T-helper 17 cell (primary cell): ENCODE results near the gene ZNF341. TPM values are rescaled to one million over a fixed set of nuclear protein-coding genes. Genes with fewer than 3 reads are reported as not detected.

ENCODE experiments used
- ATAC-seq: fragments of 150-1000 bp; cut with Tn5 transposase; 2 replicates; pipeline ENCODE4 v1.10.0; 2021; ENCODE audit warnings: mild to moderate bottlenecking, moderate library complexity
- DNase-seq, 3 donors: peaks; one replicate each; pipeline versions ENCODE4 v3.0.0 to v3.0.0-alpha.2; 2020 to 2021
- H3K9me3 ChIP-seq: one replicate; pipeline ENCODE4 v1.7.0; 2013; ENCODE audit warnings: low read length, mild to moderate bottlenecking; ENCODE audit not compliant: control insufficient read depth, poor library complexity, severe bottlenecking
- H3K27ac Mint-ChIP-seq: one replicate; pipeline ENCODE4 v1.8.0; 2022; ENCODE audit warnings: mild to moderate bottlenecking, moderate library complexity, mixed read lengths
- H3K27me3 Mint-ChIP-seq: one replicate; pipeline ENCODE4 v1.8.0; 2022; ENCODE audit warnings: mixed read lengths
- H3K36me3 Mint-ChIP-seq: one replicate; pipeline ENCODE4 v1.8.0; 2022; ENCODE audit warnings: low read depth, mixed read lengths
- H3K4me1 Mint-ChIP-seq: one replicate; pipeline ENCODE4 v1.8.0; 2022; ENCODE audit warnings: mild to moderate bottlenecking, mixed read lengths
- H3K4me3 Mint-ChIP-seq: one replicate; pipeline ENCODE4 v1.8.0; 2022; ENCODE audit warnings: mild to moderate bottlenecking, moderate library complexity, mixed read lengths
- total RNA-seq, 4 donors: library from RNA in 2 of 4; stranded (reverse) in 2 of 4; gene quantifications; one replicate each; pipeline ENCODE4 v1.2.3 and lab custom pipeline; 2022 to 2026

ZNF341 gene
- total RNA-seq, result 1 to 10 TPM; 4.0 to 4.2 TPM
- 6.2 to 7.5 reads per million in 2 donors for total RNA-seq (lab: John Stamatoyannopoulos, UW)

DNA sequence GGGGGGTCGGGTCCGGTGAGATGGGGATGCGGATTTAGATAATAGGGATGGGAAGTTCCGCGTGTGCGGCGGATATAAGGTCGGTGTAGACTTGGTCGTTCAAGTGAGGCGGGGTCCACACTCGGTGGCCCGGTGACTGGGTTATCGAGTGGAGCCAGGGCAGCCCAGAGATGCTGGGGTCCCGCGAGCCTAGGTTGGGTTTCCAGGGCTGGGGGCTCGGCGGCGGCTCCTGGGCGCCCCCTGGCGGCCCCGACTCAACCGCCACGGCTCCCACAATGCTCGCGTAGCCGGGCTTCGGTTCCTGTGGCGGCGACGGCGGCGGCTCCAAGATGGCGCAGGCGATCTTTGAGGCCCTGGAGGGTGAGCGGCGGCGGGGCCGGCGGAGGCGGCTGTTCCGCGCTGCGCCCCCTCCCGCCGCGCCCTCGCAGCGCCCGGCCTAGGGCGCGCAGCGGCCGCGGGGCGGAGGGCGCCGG is at the start of gene ZNF341:
Gene ZNF341 (plus strand): TSS at position 304 of the 473 bp plus-strand sequence. CDS start 26 bp downstream, at position 330.
- no peaks in the 10 kb centered on the region for H3K36me3 Mint-ChIP-seq
- ATAC-seq (peak; percentile 87), DNase-seq (peak; percentile 84 to 89 (median 85))
- H3K9me3 ChIP-seq, result no peaks in the 10 kb centered on the region
- peaks cover 17% of the 10 kb centered on the region for H3K4me1 Mint-ChIP-seq
- H3K4me3 Mint-ChIP-seq, result peak within 1 kb of the TSS; percentile 88
- H3K27ac Mint-ChIP-seq, result peak within 1 kb of the TSS; percentile 72
- no peaks in the 10 kb centered on the region for H3K27me3 Mint-ChIP-seq

DNA sequence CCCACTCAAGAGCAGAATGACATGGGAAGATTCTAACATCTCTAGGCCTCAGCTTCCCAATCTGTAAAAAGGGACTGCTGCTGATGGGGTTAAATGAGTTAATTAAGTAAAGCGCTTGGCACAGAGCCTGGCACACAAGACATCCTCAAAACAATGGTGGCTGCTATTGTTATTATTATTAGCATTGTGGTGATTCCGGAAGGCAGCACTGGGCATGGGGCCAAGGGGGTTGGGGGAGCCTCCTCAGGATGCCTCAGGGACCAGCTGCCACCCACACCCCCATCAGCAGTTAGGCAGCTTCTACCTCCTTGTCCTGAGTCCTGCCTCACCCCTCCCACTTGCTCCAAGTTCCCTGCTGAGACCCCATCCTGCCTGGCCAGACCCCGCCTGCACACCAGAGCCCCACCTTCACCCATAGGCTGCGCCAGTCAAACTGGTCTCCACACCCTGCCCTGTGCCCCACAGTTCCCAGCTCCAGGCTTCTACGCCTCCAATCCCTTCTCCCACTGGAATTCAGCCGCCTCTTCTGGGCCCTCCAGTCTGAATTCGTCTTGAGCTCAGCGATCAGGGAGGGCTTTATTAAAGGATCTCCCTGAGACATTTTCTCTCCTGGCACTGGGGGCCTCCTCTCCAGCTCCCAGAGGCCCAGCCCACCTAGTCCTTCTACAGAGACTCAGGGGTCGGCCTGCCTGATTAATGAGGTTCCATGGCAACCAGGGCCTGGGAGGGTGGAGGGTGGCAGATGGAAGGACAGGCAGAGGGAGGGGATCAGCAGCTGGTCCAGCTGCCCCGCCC is 47.1 kb upstream of the ZNF341 start:
- H3K27ac Mint-ChIP-seq, result no peak overlapping the region
- ATAC-seq (no peak), DNase-seq (no peak)
- H3K9me3 ChIP-seq, result no peaks in the 10 kb centered on the region
- no peaks in the 10 kb centered on the region for H3K36me3 Mint-ChIP-seq
- peak overlapping the region; percentile 67 for H3K4me3 Mint-ChIP-seq
- H3K27me3 Mint-ChIP-seq, result no peaks in the 10 kb centered on the region
- H3K4me1 Mint-ChIP-seq, result peaks cover 29% of the 10 kb centered on the region

DNA sequence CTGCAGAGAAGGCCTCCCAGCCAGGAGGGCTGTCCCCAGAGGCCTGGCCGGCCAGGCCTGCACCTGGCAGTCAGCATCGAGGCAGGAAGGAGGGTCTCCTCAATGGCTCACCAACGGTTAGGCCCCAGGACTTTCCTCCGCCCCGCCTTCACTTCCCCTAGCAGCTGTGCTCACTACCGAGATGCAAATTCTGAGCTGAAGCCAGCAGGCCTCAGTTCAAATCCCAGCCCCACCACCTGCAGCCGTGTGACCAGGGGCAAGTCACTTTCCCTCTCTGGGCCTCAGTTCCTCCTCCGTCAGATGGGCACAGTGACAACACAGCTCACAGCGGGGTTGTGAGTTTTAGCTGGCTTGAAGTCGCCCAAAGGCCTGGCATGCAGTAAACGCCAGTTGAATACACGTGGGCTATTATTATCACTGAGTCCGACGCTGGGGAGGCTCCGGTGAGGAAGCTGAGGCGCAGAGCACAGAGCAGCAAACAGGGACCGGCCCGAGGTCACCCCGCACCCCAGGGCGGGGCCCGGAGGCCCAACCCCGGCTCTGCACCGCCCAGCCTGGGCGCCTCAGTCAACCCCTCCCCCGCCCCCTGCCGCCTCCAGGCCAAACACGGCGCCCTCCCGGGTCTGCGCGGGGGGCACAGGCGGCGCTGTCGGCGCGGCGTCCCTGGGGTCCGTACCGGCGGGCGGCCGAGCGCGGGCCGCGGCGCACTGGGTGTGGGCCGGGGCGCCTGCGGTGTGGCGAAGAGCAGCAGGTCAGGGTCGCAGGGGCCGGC is 46.3 kb upstream of the ZNF341 start:
- H3K4me3 Mint-ChIP-seq, result peak overlapping the region; percentile 78
- H3K27ac Mint-ChIP-seq, result no peak overlapping the region
- no peaks in the 10 kb centered on the region for H3K27me3 Mint-ChIP-seq
- peak; percentile 26 for ATAC-seq
- H3K4me1 Mint-ChIP-seq, result peaks cover 32% of the 10 kb centered on the region
- DNase-seq, result peak in 2 of 3 donors; percentile 39 to 51
- H3K9me3 ChIP-seq, result no peaks in the 10 kb centered on the region
- no peaks in the 10 kb centered on the region for H3K36me3 Mint-ChIP-seq

DNA sequence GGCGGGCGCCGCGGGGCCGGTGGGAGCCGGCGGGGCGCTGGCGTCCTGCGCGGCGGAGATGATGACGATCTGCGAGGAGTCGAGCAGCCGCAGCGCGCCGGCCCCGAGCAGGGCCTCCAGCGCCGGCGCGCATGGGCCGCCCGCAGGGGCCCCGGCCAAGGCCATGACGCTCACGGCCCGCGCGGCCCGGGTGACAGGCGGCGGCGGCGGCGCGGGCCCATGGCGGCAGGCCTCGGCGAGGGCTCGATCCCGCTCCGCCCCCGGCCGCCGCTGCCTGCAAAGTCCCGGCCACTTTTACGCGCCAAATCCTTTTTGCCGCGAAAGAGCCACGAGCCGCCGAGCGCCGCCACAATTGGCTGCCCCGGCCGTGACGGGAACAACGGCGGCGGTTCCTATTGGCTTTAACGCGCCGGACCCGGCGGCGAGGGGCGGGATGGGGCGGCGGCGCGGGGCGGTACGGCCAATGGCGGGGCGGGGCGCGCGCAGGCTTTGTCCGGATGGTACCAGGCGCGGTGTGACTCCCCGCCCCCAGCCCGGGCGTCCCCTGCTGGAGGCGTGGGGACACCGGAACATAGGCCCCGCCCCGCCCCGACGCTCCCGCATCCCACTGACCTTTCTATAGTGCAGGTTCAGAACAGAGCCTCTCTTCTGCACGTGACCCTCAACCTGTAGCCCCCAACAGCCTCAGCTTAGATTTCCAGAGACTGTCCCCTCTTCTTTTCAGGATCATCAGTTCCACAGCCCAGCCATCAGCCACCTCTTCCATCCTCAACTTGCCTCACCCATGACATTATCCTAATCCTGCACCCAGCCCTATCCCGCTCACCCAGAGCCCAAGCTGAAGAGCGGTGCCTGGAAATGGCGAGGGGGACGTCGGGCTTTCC is 45.5 kb upstream of the ZNF341 start, which contains the start of gene E2F1:
Gene E2F1 (minus strand): TSS at position 286 of the 884 bp plus-strand sequence. CDS start 121 bp downstream, at position 165.
- H3K27me3 Mint-ChIP-seq, result no peaks in the 10 kb centered on the region
- peak within 1 kb of the TSS; percentile 67 for H3K27ac Mint-ChIP-seq
- H3K9me3 ChIP-seq, result no peaks in the 10 kb centered on the region
- H3K36me3 Mint-ChIP-seq, result no peaks in the 10 kb centered on the region
- peaks cover 32% of the 10 kb centered on the region for H3K4me1 Mint-ChIP-seq
- peak; percentile 91 to 95 (median 93) for DNase-seq
- H3K4me3 Mint-ChIP-seq, result peak within 1 kb of the TSS; percentile 85
- ATAC-seq, result peak; percentile 96

DNA sequence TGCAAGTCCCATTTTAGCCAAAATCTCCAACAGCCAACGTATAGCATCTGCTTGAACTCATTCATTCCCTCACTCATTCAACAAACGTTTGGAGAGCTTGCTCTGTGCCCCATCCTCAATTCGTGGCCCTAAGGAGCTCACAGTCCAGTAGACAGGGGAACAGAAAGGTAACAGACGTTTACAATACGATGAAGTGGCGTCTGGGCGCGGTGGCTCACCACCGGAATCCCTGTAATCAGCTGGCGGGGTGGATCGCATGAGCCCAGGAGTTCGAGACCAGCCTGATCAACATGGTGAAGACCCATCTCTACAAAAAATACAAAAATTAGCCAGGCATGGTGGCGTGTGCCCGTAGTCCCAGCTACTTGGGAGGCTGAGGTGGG is 44.8 kb upstream of the ZNF341 start:
- no peaks in the 10 kb centered on the region for H3K9me3 ChIP-seq
- Mint-ChIP-seq H3K36me3 (no peaks in the 10 kb centered on the region), H3K4me3 (peak overlapping the region; percentile 85), H3K27me3 (no peaks in the 10 kb centered on the region), H3K27ac (peak overlapping the region; percentile 67), H3K4me1 (peaks cover 28% of the 10 kb centered on the region)
- DNase-seq (no peak), ATAC-seq (no peak)

DNA sequence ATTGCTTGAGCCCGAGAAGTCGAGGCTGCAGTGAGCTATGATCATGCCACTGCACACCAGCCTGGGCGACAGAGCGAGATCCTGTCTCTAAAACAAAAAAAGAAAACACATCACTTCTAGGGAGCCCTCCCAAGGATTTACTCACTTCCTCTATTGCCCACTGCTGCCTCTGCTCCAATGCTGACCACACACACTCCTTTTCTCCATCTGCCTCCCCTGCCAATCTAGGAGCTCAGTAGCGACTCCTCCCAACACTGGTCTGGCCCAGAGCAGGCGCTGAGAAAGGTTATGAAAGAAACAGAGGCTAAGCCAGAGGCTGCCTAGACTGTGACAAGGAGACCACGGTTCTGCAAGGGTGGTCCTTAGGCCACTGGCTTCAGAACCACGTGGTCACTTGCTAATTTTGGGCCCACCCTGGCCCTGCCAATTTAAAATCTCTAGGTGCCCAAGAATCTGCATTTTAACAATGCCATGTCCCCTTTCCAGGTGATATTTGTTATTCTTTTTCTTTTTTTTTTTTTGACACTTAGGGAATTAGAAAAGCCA is 44.4 kb upstream of the ZNF341 start:
- Mint-ChIP-seq H3K27ac (peak overlapping the region; percentile 77), H3K4me1 (peaks cover 27% of the 10 kb centered on the region), H3K36me3 (no peaks in the 10 kb centered on the region), H3K4me3 (peak overlapping the region; percentile 85), H3K27me3 (no peaks in the 10 kb centered on the region)
- DNase-seq (no peak), ATAC-seq (no peak)
- no peaks in the 10 kb centered on the region for H3K9me3 ChIP-seq

DNA sequence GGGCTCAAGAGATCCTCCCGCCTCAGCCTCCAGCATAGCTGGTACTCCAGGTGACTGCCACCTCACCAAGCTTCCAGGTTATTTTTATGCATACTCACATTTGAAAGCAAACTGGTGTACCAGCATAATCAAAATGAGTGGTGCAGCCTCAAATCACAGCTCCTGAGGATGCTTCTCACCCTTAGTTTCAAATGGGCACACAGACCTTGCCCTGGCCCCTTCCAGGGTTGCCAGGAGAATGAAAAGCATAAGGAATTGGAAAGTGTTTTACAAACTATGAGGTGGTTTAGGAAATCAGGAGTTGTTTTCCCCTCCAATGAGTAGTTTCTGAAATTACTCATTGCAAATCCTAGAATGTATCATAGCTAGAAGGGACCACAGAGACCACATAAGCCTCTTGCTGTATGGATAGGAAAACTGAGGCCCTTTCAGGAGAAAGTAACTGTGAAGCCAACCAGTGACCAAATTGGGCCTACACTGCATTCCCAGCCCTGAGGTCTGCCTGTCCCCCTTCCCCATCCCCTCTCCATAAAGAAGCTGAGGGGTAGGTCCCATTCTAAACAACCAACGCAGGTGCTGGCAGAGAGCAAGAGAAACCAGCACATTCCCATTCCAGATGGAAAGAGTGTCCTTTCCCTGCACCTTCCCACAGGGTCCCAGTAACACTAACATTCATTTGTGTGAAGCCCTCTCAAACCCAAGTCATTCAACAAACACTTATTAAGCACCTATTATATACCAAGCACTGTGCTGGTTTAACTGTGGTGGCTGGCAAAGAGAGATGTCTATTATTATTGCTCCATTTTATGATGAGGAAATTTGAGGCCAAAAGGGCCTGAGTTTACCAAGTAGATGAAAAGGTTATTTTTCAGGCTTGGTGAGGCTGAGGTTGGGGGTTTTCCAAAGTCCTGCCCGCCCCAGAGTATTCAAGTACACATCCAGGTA is 43.5 kb upstream of the ZNF341 start:
- H3K27ac Mint-ChIP-seq, result peak overlapping the region; percentile 77
- H3K9me3 ChIP-seq, result no peaks in the 10 kb centered on the region
- peaks cover 27% of the 10 kb centered on the region for H3K4me1 Mint-ChIP-seq
- no peaks in the 10 kb centered on the region for H3K36me3 Mint-ChIP-seq
- no peaks in the 10 kb centered on the region for H3K27me3 Mint-ChIP-seq
- ATAC-seq, result no peak
- H3K4me3 Mint-ChIP-seq, result no peak overlapping the region
- DNase-seq, result no peak

DNA sequence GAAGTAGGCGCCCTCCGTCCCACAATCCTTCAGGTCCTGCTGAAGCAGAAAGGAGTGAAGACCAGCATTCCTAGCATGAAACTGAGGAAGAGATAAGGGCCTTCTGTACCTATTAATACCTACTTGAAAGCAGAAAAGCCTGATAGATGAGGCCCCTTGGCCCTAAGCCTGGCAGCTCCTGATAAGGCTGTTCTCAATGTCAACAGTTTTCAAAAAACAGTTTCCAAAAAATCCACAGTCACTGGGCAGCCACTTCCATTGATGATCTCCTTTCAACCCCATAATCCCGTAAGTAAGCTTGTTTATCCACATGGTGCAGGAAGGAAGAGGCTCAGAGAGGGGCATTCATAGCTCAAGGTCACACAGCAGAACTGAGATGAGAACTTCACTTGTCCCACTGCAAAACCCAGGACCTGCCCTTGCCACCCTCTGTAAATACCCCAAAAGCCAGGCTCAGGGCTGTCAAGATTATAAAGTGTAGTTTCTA is 42.8 kb upstream of the ZNF341 start:
- Mint-ChIP-seq H3K4me1 (peaks cover 27% of the 10 kb centered on the region), H3K36me3 (no peaks in the 10 kb centered on the region), H3K27me3 (no peaks in the 10 kb centered on the region), H3K27ac (peak overlapping the region; percentile 77), H3K4me3 (no peak overlapping the region)
- DNase-seq, result no peak
- ATAC-seq, result no peak
- no peaks in the 10 kb centered on the region for H3K9me3 ChIP-seq

DNA sequence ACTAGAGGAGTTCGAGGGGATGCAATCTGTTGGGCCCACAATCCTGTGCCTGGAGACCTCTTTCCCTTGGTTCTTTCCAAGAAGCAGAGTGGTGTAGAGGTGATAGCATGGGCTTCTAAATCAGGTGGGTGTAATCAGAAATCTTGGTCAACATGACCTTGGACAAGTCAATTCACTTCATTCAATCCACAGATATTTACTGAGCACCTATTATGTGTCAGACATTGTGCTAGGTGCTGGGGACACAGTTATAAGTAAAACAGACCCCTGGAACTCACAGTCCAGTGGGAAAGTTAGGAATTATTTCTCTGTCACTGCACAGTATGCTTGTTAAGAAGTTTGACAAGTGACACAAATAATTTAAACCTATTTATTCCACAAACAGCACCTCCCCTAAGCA is 42.3 kb upstream of the ZNF341 start:
- H3K27me3 Mint-ChIP-seq, result no peaks in the 10 kb centered on the region
- H3K4me3 Mint-ChIP-seq, result no peak overlapping the region
- peaks cover 27% of the 10 kb centered on the region for H3K4me1 Mint-ChIP-seq
- DNase-seq, result no peak
- peak overlapping the region; percentile 77 for H3K27ac Mint-ChIP-seq
- no peaks in the 10 kb centered on the region for H3K9me3 ChIP-seq
- no peak for ATAC-seq
- no peaks in the 10 kb centered on the region for H3K36me3 Mint-ChIP-seq

DNA sequence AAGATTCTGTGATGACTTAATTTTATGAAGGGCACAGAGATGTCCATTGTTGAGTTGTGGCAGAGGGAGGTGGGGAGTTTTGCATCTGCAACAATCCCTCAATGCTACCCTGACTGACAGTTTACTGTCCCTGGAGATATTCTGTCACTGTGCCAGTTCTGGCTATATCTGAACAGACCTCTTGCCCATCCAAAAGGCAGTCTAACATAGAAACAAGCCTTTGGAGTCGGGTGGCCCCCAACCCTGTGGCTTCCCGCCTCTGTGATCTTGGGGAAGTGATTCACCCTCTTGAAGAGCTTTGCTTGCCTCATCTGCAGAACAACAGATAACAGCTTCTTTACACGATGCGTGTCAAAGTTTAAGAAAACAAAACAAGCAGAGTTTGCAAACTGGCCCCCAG is 41.8 kb upstream of the ZNF341 start:
- Mint-ChIP-seq H3K4me1 (peaks cover 24% of the 10 kb centered on the region), H3K27me3 (no peaks in the 10 kb centered on the region), H3K27ac (peak overlapping the region; percentile 72), H3K4me3 (no peak overlapping the region), H3K36me3 (no peaks in the 10 kb centered on the region)
- DNase-seq (peak in 1 of 3 donors; percentile 39), ATAC-seq (peak; percentile 7)
- H3K9me3 ChIP-seq, result no peaks in the 10 kb centered on the region

DNA sequence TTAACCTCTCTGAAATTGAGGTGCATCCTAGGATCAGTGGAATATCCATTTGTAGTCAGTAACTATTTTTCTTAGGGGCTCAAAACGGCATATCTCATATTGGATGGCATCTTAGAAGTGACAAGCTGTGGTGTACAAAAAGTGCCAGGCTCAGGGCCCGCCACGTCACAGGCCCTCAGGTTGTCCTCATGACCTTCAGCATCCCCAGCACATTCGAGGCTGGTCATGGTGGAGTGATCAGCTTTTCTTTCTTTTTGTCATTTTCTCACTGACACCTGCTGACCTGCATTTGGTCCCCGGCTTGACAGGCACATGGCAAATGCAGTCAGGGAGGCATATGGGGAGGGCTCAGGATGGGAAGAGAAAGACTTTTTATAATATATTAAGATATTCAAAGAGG is 38.5 kb upstream of the ZNF341 start:
- no peak for DNase-seq
- no peaks in the 10 kb centered on the region for H3K36me3 Mint-ChIP-seq
- no peak overlapping the region for H3K4me3 Mint-ChIP-seq
- H3K27me3 Mint-ChIP-seq, result no peaks in the 10 kb centered on the region
- ATAC-seq, result no peak
- H3K4me1 Mint-ChIP-seq, result peaks cover 15% of the 10 kb centered on the region
- no peak overlapping the region for H3K27ac Mint-ChIP-seq
- H3K9me3 ChIP-seq, result no peaks in the 10 kb centered on the region
